ACC112 (cell line): ENCODE results near the gene RB1.

Source experiments
- H2AFZ ChIP-seq: fragments of 200-600 bp; sonication (generic); one replicate; pipeline ENCODE4 v1.6.0; 2017; ENCODE audit warnings: antibody characterized with exemption, low read length; ENCODE audit not compliant: unreplicated experiment
- H3K27ac ChIP-seq: fragments of 200-600 bp; sonication (generic); 2 replicates; pipeline ENCODE4 v1.5.1; 2014; ENCODE audit warnings: low read depth, mild to moderate bottlenecking, antibody characterized with exemption, low read length, moderate library complexity
- H3K27me3 ChIP-seq: fragments of 200-600 bp; sonication (generic); 2 replicates; pipeline ENCODE4 v1.6.1; 2014; ENCODE audit warnings: mild to moderate bottlenecking, antibody characterized with exemption, low read length, moderate library complexity, mixed read lengths; ENCODE audit not compliant: insufficient read depth
- H3K36me3 ChIP-seq: fragments of 200-600 bp; sonication (generic); 2 replicates; pipeline ENCODE4 v1.6.1; 2016; ENCODE audit warnings: mild to moderate bottlenecking, antibody characterized with exemption, low read length, moderate library complexity, mixed read lengths; ENCODE audit not compliant: insufficient read depth
- H3K4me1 ChIP-seq: fragments of 200-600 bp; sonication (generic); one replicate; pipeline ENCODE4 v1.6.1; 2016; ENCODE audit warnings: low read length, mixed read lengths; ENCODE audit not compliant: insufficient read depth, unreplicated experiment, control insufficient read depth
- H3K4me3 ChIP-seq: fragments of 200-600 bp; sonication (generic); 2 replicates; pipeline ENCODE4 v1.5.1; 2014; ENCODE audit warnings: mild to moderate bottlenecking, low read depth, low read length
- H3K79me2 ChIP-seq: fragments of 200-600 bp; sonication (generic); one replicate; pipeline ENCODE4 v1.6.0; 2016; ENCODE audit warnings: low read length; ENCODE audit not compliant: control insufficient read depth, unreplicated experiment, insufficient read depth

Gene RB1

DNA sequence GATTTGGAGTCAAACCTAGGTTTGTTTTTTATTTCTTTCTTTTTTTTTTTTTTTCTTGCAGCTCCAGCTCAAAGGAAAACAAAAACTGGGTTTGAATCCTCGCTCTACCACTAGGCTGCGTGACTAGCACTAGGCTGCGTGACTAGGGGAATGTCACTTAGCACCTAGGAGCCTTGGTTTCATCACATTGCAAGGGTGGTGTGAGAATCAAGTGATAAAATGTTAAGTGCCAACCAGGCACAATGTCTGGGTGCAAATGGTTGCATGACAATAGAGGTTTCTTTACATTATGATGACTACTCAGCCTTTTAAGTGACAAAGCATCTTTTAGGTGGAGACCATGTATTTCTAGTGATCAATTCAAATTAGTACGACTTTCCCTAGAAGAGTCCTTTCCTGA, 201.5 kb downstream of the RB1 start:
- Histone ChIP-seq H3K27ac (no peak overlapping the region), H3K36me3 (no peaks in the 10 kb centered on the region), H3K79me2 (no peaks in the 10 kb centered on the region), H3K27me3 (no peaks in the 10 kb centered on the region), H2AFZ (no peak overlapping the region), H3K4me1 (peaks cover 9% of the 10 kb centered on the region), H3K4me3 (no peak overlapping the region)

DNA sequence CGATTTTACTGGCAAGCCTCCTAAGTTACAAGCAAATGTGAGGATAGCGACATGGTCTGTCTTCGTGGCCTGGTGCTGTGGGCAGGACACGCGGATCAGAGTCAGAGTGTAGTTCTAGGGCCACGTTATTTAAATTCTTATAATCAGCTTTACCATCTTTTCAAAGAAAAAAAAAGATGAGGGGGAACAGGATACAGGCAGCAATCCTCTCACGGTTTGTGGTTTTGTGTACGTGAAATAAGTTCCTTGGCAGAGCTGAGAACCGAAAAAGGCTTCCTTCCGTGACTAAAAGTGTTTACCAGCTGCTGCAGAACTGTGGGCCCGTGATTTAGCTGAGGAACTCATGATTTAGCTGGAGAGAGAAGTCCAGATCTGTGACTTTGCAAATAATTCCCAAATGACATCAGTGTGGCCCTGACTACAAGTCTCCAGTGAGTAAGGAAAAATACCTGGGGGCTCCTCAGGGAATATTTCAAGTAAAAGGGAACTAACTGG, 202.1 kb downstream of the RB1 start:
- H3K36me3 ChIP-seq, result no peaks in the 10 kb centered on the region

DNA sequence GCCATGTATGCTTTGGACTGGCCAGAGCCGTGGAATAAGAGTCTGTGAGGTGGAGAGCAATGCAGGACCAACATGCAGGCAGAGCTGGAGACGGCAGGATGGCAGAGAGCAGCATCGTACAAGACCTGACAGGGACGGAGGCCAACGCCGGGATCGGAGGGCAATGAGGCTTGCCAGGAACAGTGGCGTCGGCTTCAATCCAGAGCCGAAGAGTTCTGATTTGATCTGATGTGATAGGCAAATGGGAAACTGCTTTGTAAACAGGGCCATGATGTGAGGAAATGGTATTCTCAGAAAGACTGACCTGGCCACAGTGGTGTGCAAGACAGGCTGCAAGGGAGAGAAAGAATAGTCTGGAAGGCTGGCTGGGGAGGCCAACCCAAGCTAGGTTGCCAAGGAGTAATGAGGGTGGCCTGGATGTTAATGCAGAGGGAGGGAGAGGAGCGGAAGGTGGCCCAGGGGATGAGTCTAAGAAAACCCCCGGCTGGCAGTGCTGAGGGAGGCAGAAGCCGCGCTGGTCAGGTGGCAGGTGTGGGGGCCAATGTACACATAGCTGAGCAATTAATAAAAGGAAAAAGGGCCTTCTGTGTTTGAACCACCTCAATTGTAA, 202.6 kb downstream of the RB1 start:
- H3K4me1 ChIP-seq, result peaks cover under 1% of the 10 kb centered on the region
- no peak overlapping the region for H2AFZ ChIP-seq
- no peak overlapping the region for H3K4me3 ChIP-seq
- no peaks in the 10 kb centered on the region for H3K27me3 ChIP-seq
- no peaks in the 10 kb centered on the region for H3K79me2 ChIP-seq
- H3K36me3 ChIP-seq, result no peaks in the 10 kb centered on the region
- no peak overlapping the region for H3K27ac ChIP-seq

More for the DNA sequence above, 202.1 kb downstream of the RB1 start:
- Histone ChIP-seq H3K27me3 (no peaks in the 10 kb centered on the region), H3K27ac (no peak overlapping the region), H2AFZ (no peak overlapping the region), H3K4me1 (peaks cover 6% of the 10 kb centered on the region), H3K4me3 (no peak overlapping the region), H3K79me2 (no peaks in the 10 kb centered on the region)

DNA sequence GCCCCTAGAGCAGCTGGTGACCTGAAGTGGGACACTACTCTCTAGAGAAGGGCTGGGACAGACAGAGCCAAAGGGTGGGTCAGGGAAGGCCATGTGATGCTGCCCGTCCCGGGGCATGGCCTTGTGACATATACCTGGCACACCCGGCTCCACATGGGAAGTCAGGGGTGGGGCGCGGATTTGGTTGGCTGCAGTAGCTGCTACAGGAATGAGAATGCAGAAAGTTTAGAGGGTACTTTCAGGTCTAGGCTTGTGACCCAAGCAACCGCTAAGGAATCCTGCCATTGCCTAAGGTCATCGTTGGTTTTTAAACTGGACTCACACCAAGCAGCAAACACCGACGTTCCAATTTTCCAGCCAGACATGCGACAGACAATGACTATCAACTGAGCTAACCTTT, 203.5 kb downstream of the RB1 start:
- Histone ChIP-seq H3K27ac (no peak overlapping the region), H2AFZ (no peak overlapping the region), H3K36me3 (no peaks in the 10 kb centered on the region), H3K4me3 (no peak overlapping the region), H3K27me3 (no peaks in the 10 kb centered on the region), H3K4me1 (no peaks in the 10 kb centered on the region), H3K79me2 (no peaks in the 10 kb centered on the region)

DNA sequence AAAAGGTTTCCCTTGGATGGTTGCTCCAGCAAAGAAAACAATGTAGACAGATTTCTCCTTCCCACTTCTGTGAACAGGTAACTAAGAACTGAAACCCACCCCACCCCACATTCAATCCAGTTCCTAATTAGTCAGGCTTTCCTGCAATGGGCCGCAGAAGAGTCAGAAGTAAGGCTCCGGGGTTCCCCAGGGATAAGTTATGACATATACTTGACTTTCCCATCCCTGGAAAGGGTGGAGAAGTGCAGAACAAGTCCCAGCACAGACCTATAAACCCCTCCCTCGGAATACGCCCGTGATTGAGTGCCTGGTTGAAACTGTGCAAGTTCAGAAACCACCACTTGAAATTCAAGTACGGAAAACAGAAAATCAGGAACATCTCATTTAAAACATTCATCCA, 204.5 kb downstream of the RB1 start:
- Histone ChIP-seq H3K79me2 (no peaks in the 10 kb centered on the region), H3K4me1 (no peaks in the 10 kb centered on the region), H3K27me3 (no peaks in the 10 kb centered on the region), H3K36me3 (no peaks in the 10 kb centered on the region), H3K4me3 (no peak overlapping the region), H3K27ac (no peak overlapping the region), H2AFZ (no peak overlapping the region)

DNA sequence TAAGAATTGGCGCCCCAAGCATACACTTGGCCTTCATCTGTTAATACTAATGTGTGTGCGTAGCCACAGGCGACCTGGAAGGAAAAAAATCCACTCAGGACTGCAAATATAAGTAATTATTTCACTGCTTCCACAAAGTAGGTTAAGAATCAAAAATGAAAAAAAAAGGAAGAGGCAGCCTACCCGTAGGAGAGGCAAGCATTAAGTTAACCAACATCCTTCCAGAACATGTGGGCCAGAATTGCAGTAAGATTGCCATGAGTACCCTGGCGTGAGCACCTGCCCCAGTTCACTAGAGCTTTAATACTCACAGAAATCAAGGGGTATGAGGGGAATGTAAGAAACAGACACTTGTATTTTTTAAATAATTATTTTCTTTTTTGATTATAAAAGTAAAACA, 207.1 kb downstream of the RB1 start:
- Histone ChIP-seq H3K79me2 (no peaks in the 10 kb centered on the region), H2AFZ (no peak overlapping the region), H3K36me3 (no peaks in the 10 kb centered on the region), H3K4me1 (no peaks in the 10 kb centered on the region), H3K27ac (no peak overlapping the region), H3K27me3 (no peaks in the 10 kb centered on the region), H3K4me3 (no peak overlapping the region)

DNA sequence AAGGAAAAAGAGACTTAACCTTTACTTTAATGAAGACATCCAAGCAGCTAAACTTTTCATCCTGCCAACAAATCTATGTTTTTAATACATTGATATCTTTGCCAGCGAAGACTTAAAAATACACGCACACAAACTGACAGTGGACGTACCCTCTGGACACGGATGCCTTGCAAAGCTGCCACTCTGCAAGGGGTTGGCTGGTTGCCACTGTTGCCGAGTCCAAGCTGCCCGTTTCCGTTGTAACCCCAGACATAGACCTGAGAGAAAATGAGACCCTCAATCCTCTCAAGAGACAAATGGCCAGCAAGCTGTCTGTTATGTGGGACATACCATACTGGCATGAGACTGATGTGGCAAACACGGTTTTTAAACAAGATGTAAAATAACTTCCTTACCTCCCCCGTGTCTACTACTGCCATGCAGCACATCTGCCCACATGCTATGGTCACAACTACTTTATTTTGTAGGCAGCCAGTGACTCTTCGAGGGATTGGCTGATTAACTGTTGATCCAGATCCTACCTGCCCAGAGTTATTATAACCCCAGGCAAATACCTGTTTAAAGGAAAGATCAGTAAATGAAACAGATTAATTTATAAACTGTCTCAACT, 208.2 kb downstream of the RB1 start:
- no peaks in the 10 kb centered on the region for H3K4me1 ChIP-seq
- no peak overlapping the region for H3K27ac ChIP-seq
- no peaks in the 10 kb centered on the region for H3K79me2 ChIP-seq
- H3K27me3 ChIP-seq, result no peaks in the 10 kb centered on the region
- H3K4me3 ChIP-seq, result no peak overlapping the region
- H3K36me3 ChIP-seq, result no peaks in the 10 kb centered on the region
- H2AFZ ChIP-seq, result no peak overlapping the region

DNA sequence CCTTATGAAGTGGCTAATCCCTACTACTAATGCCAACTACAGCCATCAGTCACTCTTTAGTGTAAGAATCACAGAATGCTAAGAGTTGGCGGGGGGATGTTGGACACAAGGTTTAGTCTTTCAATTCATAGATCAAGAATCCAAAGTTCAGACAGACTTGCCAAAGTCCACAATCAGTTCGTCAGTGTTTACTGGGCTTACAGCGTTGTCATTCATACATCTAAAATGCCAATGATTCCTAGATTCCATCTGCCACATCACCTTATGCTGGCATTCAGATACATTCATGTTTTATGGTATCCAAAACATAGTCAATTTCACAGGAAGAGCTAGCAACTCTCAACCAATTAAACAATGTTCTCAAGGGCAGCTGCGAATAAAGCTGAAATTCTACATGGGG, 211.2 kb downstream of the RB1 start:
- no peaks in the 10 kb centered on the region for H3K79me2 ChIP-seq
- no peak overlapping the region for H2AFZ ChIP-seq
- H3K4me1 ChIP-seq, result no peaks in the 10 kb centered on the region
- H3K27me3 ChIP-seq, result no peaks in the 10 kb centered on the region
- H3K27ac ChIP-seq, result no peak overlapping the region
- H3K36me3 ChIP-seq, result no peaks in the 10 kb centered on the region
- H3K4me3 ChIP-seq, result no peak overlapping the region

DNA sequence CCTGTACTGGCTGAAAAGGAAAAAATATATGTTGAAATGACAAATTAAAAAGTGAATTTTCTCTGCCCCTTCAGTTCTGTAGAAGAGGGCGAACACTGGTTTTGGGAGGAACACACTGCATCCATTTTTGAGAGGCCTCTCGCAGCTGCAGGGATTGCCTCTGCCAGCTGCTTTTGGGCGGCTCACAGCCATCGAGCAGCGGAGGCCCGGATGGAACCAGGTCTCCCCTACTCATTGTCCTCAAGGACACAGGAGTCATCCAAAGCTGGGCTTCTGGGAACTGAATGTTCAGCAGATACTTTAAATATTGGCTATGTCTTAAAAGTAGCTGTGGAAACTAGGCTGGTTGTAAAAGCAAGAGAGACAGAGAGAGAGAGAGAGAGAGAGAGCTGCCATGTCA, 212.2 kb downstream of the RB1 start:
- Histone ChIP-seq H3K79me2 (no peaks in the 10 kb centered on the region), H2AFZ (no peak overlapping the region), H3K27ac (no peak overlapping the region), H3K27me3 (no peaks in the 10 kb centered on the region), H3K36me3 (no peaks in the 10 kb centered on the region), H3K4me3 (no peak overlapping the region), H3K4me1 (no peaks in the 10 kb centered on the region)

DNA sequence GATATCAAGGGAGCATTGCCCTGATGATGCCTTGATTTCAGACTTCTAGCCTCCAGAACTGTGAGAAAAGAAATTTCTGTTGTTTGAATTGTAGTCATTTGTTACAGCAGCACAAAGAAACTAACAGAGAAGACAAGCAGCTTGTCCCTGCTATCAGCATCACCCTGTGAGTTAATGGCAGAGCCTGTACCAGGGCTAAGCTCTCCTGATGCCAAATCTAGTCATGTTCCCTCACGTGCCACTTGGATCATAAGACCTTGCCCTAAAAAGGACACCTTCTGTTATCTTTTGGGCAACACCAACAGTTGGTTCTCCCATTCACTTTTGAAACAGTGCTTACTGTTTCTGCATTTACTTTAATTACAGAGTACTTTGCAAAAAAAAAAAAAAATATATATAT, 214.5 kb downstream of the RB1 start:
- Histone ChIP-seq H3K4me3 (no peak overlapping the region), H2AFZ (no peak overlapping the region), H3K4me1 (no peaks in the 10 kb centered on the region), H3K27ac (no peak overlapping the region), H3K79me2 (no peaks in the 10 kb centered on the region), H3K36me3 (no peaks in the 10 kb centered on the region), H3K27me3 (no peaks in the 10 kb centered on the region)

DNA sequence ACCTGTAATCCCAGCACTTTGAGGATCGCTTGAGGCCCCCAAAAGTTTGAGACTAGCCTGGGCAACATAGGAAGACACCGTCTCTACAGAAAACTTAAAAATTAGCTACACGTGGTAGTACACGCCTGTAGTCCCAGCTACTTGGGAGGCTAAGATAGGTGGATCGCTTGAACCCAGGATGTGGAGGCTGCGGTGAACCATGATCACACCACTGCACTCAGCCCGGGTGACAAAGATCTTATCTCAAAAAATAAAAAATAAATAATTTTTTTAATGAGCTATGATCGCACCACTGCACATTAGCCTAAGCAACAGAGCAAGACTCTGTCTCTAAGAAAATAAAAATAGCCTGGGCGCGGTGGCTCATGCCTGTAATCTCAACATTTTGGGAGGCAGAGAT, 222.7 kb downstream of the RB1 start:
- no peaks in the 10 kb centered on the region for H3K27me3 ChIP-seq
- H3K27ac ChIP-seq, result no peak overlapping the region
- H3K4me1 ChIP-seq, result peaks cover 3% of the 10 kb centered on the region
- no peak overlapping the region for H3K4me3 ChIP-seq
- no peak overlapping the region for H2AFZ ChIP-seq
- peaks cover 4% of the 10 kb centered on the region for H3K79me2 ChIP-seq
- H3K36me3 ChIP-seq, result no peaks in the 10 kb centered on the region
